GM04504 (cell line): Measurements from ENCODE around the gene KBTBD13.

Source experiments
- DNase-seq: peaks from one replicate; pipeline ENCODE4 v3.0.0-alpha.2; 2012; ENCODE audit warnings: low read depth

The KBTBD13 gene

GRCh38 chr15:65115086-65115485, 38.5 kb downstream of the KBTBD13 start, which contains the start of gene UBAP1L:
Gene UBAP1L, minus strand, starts transcription at chr15:65115200. Its CDS starts 8,985 bp downstream, at chr15:65106215.
- DNase-seq = no peak

GRCh38 chr15:65115542-65115941, 39.0 kb downstream of the KBTBD13 start:
- no peak for DNase-seq
